Measurements from ENCODE around the gene STAP2.
"Not testable (repeated sequence)": the region's sequence is repeated elsewhere in the genome, so short reads cannot be mapped to it uniquely, and the experiment has no call there.

Gene STAP2

DNA sequence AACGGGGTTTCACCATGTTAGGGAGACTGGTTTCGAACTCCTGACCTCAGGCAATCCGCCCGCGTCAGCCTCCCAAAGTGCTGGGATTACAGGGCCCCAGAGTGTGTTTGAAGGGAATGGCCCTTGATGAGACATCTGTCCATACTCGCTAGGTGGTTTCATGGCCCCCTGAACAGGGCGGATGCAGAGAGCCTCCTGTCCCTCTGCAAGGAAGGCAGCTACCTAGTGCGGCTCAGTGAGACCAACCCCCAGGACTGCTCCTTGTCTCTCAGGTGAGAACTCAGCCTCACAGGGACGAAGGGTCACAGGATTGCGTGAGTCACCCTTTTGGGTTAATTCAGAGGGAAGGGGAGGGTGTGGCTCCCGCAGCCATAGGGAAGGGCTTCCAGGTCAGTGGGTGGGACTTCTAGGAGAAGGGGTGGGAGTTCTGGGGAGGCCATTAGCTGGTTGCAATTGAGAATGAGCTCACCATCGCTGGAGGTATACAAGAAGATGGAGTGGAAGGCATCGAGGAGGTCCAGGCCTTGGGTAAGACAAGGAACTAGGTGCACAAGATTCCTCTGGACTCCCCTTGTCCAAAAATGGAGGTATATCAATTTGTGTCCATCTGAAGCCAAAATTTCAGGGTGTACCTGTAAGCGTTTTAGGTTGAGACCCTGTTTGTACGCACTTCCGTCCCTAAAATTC, 50.4 kb downstream of the STAP2 start:
- Histone ChIP-seq H3K4me3 (ENCODE audit: low read length) (no peak overlapping the region), H3K9me3 (ENCODE audit: control insufficient read depth, low read length) (no peaks in the 10 kb centered on the region), H3K36me3 (ENCODE audit: control insufficient read depth, insufficient read depth, low read length, severe bottlenecking) (no peaks in the 10 kb centered on the region), H3K27me3 (replicated peaks; ENCODE audit: control insufficient read depth, insufficient read depth, low read length) (peaks cover 32% of the 10 kb centered on the region), H3K4me1 (ENCODE audit: control insufficient read depth, insufficient read depth, low read length) (no peaks in the 10 kb centered on the region), H3K9ac (ENCODE audit: low read length) (no peak overlapping the region)
- no peak for DNase-seq (ENCODE audit: low read depth)

DNA sequence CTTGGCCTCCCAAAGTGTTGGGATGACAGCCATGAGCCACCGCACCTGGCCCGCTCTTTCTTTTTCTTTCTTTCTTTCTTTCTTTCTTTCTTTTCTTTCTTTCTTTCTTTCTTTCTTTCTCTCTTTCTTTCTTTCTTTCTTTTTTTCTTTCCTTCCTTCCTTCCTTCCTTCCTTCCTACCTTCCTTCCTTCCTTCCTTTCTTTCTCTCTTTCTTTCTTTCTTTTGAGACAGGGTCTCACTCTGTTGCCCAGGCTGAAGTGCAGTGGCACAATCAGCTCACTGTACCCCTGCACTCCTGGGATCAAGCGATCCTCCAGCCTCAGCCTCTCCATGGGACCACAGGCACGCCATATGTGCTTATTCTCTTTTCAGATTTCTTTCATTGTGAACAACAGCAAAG, 52.5 kb downstream of the STAP2 start:
- not testable (repeated sequence) for H3K4me1 ChIP-seq (ENCODE audit: control insufficient read depth, insufficient read depth, low read length); H3K36me3 ChIP-seq (ENCODE audit: control insufficient read depth, insufficient read depth, low read length, severe bottlenecking); DNase-seq (ENCODE audit: low read depth)

DNA sequence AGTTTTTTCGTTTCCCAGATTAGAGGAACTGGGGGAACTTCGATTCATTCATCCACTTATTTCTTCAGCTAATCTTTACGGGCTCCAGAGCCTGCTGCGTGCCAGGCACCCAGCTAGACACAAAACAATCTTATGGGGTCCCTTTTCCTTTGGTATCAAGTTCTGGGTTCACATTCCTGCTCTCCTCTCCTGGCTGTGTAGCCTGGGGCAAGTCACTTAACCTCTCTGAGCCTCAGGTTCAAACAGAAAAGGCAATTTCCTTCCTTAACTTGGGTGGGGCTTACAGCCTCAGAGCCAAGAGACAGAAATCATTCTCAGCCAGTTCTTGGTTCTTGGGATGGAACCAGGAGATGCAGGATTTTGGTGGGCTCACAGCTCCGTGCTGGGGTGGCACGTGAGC, 53.7 kb downstream of the STAP2 start:
- no peak for DNase-seq (ENCODE audit: low read depth)
- H3K27me3 ChIP-seq (replicated peaks; ENCODE audit: control insufficient read depth, insufficient read depth, low read length) = peaks cover 44% of the 10 kb centered on the region

More for the DNA sequence above, 52.5 kb downstream of the STAP2 start:
- peaks cover 40% of the 10 kb centered on the region for H3K27me3 ChIP-seq (replicated peaks; ENCODE audit: control insufficient read depth, insufficient read depth, low read length)
- not testable (repeated sequence) for H3K9me3 ChIP-seq (ENCODE audit: control insufficient read depth, low read length); H3K4me3 ChIP-seq (ENCODE audit: low read length); H3K9ac ChIP-seq (ENCODE audit: low read length)

DNA sequence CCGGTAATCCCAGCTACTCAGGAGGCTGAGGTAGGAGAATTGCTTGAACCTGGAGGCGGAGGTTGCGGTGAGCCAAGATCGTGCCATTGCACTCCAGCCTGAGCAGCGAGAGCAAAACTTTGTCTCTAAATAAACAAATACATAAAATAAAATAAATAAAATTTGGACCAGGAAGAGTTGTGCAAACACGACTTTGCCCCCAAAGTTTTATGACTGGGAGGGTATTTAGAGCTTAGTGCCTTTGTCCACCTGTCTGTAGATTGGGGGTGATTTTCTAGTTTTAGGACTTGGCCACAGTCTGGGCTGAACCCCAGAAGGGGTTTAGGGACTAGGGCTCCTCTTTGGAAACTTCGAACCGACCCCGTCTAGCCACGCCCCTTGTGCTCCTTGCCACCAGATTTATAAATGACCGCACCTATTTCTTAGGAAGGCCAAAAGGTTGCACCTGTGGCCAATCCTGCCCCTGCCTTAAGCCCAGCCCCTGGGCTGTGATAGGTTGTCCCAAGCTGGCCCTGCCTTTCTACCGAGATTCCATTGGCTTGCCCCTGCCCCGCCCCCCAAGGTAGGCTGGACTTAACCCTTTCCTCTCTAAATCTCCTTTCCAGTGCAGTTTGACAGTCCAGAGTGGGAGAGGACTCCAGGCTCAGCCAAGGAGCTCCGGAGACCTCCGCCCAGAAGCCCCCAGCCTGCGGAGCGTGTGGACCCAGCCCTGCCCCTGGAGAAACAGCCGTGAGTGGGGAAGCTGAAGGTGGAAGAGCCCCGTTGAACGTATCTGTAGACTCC, 54.3 kb downstream of the STAP2 start:
- Histone ChIP-seq H3K9ac (ENCODE audit: low read length) (no peak overlapping the region), H3K27me3 (replicated peaks; ENCODE audit: control insufficient read depth, insufficient read depth, low read length) (peaks cover 48% of the 10 kb centered on the region), H3K4me1 (ENCODE audit: control insufficient read depth, insufficient read depth, low read length) (no peaks in the 10 kb centered on the region), H3K4me3 (ENCODE audit: low read length) (no peak overlapping the region), H3K9me3 (ENCODE audit: control insufficient read depth, low read length) (no peaks in the 10 kb centered on the region), H3K36me3 (ENCODE audit: control insufficient read depth, insufficient read depth, low read length, severe bottlenecking) (no peaks in the 10 kb centered on the region)
- no peak for DNase-seq (ENCODE audit: low read depth)

More for the DNA sequence above, 53.7 kb downstream of the STAP2 start:
- no peaks in the 10 kb centered on the region for H3K36me3 ChIP-seq (ENCODE audit: control insufficient read depth, insufficient read depth, low read length, severe bottlenecking)
- no peaks in the 10 kb centered on the region for H3K9me3 ChIP-seq (ENCODE audit: control insufficient read depth, low read length)
- H3K4me1 ChIP-seq (ENCODE audit: control insufficient read depth, insufficient read depth, low read length) = no peaks in the 10 kb centered on the region
- H3K4me3 ChIP-seq (ENCODE audit: low read length) = no peak overlapping the region
- no peak overlapping the region for H3K9ac ChIP-seq (ENCODE audit: low read length)

DNA sequence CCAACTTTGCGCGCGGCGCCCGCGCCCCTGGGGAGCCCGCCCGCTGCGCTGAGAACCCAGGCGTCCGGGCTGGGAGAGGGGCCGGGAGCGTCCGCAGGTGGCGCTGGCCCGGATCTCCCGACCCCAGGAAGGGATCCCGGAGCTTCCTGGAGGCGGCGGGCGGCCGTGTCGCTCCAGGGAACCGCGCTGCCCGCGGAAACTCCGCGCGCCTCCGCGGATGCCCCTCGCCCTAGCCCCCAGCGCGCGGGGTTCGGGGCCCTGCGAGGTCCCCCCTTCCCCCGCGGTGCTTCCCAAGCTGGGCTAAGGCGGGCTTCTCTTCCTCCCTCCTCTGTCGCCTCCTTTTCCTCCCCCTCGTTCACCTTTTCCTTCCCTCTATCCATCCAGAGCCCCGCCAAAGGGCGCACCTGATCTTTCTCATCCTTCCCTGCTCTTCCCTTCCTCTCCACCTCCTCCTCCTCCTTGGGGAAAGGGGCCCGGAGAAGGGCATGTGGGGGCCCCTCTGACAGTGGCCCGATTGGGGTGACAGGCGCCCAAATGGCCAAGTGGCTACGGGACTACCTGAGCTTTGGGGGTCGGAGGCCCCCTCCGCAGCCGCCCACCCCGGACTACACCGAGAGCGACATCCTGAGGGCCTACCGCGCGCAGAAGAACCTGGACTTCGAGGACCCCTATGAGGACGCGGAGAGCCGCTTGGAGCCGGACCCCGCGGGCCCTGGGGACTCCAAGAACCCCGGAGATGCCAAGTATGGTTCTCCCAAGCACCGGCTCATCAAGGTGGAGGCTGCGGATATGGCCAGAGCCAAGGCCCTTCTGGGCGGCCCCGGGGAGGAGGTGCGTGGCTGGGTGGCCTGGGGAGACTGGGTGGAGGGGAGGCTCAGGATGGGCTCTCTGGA, 58.9 kb downstream of the STAP2 start:
- no peak overlapping the region for H3K9ac ChIP-seq (ENCODE audit: low read length)

DNA sequence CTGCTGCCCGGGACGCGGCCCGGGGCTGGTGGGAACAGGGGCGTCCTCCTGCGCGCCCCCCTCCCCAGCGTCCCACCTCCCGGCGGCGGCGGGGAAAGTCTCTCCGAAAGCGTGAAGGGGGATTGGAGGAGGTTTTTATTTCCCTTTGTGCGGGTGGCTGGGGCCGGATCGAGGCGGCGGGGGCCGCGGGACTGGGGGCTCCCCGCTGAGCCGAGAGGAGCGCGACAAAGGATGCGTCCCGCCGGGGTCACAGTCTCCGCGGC, 59.4 kb downstream of the STAP2 start:
- no peak overlapping the region for H3K9ac ChIP-seq (ENCODE audit: low read length)
- H3K27me3 ChIP-seq (replicated peaks; ENCODE audit: control insufficient read depth, insufficient read depth, low read length) = peaks cover 34% of the 10 kb centered on the region
- no peak for DNase-seq (ENCODE audit: low read depth)
- no peaks in the 10 kb centered on the region for H3K9me3 ChIP-seq (ENCODE audit: control insufficient read depth, low read length)
- no peaks in the 10 kb centered on the region for H3K4me1 ChIP-seq (ENCODE audit: control insufficient read depth, insufficient read depth, low read length)
- no peaks in the 10 kb centered on the region for H3K36me3 ChIP-seq (ENCODE audit: control insufficient read depth, insufficient read depth, low read length, severe bottlenecking)
- H3K4me3 ChIP-seq (ENCODE audit: low read length) = no peak overlapping the region

More for the DNA sequence above, 58.9 kb downstream of the STAP2 start:
- DNase-seq (ENCODE audit: low read depth) = peak; percentile 12
- Histone ChIP-seq H3K4me1 (ENCODE audit: control insufficient read depth, insufficient read depth, low read length) (no peaks in the 10 kb centered on the region), H3K27me3 (replicated peaks; ENCODE audit: control insufficient read depth, insufficient read depth, low read length) (peaks cover 39% of the 10 kb centered on the region), H3K9me3 (ENCODE audit: control insufficient read depth, low read length) (no peaks in the 10 kb centered on the region), H3K4me3 (ENCODE audit: low read length) (no peak overlapping the region), H3K36me3 (ENCODE audit: control insufficient read depth, insufficient read depth, low read length, severe bottlenecking) (no peaks in the 10 kb centered on the region)

DNA sequence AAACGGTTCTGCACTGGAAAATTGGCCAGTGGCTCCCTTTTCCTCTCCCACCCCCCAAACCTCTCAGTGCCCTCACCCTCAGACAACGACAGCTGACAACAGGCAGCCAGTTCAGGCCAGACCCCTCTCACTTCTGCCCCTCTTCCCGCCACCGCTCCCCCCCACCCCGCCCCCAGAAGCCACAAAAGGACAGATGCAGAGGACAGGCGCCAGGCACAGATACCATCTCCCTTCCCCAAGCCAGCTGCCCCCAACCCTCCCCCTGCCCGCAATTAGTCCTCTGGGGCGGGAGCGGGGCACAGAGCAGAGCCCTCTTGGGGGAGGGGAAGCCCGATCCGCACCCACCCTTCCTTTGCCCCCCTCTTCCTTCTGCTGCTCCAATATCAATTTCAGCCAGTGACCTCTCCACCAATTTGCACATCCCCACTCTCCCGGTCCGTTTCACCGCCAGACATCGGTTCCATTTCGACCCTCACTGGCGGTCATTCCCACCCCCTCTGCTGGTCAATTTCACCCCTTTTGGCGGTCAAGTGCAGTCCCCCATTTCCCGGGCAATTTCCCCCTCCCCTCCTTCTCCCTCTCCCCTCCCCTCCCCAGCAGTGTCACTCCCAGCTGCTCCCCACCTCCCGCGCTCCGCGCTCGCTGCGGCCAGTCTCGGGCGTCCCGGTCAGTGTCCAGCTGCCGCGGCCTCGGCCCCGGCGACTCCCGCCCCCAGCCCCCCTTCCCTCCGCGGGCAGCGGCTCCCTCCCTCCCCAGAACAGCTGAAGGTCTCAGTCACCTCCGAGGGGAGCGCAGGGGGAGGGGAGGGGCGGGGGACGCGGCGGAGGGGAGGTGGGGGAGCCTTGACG, 60.0 kb downstream of the STAP2 start, which contains the start of gene SHD:
TSS of gene SHD (plus strand) at position 848 of the 848 bp plus-strand sequence. CDS start 798 bp downstream, outside the sequence.
- Histone ChIP-seq H3K27me3 (replicated peaks; ENCODE audit: control insufficient read depth, insufficient read depth, low read length) (peaks cover 34% of the 10 kb centered on the region), H3K4me1 (ENCODE audit: control insufficient read depth, insufficient read depth, low read length) (no peaks in the 10 kb centered on the region), H3K9me3 (ENCODE audit: control insufficient read depth, low read length) (no peaks in the 10 kb centered on the region), H3K36me3 (ENCODE audit: control insufficient read depth, insufficient read depth, low read length, severe bottlenecking) (no peaks in the 10 kb centered on the region), H3K9ac (ENCODE audit: low read length) (no peak within 1 kb of the TSS), H3K4me3 (ENCODE audit: low read length) (no peak within 1 kb of the TSS)
- peak; percentile 22 for DNase-seq (ENCODE audit: low read depth)

DNA sequence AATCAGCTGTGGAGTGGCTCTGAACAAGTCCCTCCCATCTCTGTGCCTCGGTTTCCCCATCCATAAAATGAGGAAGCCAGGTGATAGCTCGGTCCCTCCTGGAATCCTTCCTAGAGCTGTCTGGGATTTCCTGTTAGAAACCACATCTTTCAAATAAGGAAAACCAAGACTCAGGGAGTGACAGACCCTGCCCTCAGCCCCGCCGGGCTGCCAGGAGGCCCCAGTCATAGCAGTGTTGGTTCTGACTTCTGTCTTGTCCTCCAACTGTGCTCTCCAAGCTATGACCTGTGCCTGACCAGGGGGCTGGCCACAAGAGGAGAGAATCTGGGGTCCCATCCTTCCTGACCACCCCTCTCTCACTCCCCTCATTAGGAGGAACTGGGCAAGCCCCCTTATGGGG, 60.6 kb downstream of the STAP2 start:
- H3K9ac ChIP-seq (ENCODE audit: low read length) = no peak overlapping the region
- no peak for DNase-seq (ENCODE audit: low read depth)
- no peak overlapping the region for H3K4me3 ChIP-seq (ENCODE audit: low read length)
- no peaks in the 10 kb centered on the region for H3K9me3 ChIP-seq (ENCODE audit: control insufficient read depth, low read length)
- H3K4me1 ChIP-seq (ENCODE audit: control insufficient read depth, insufficient read depth, low read length) = no peaks in the 10 kb centered on the region
- H3K36me3 ChIP-seq (ENCODE audit: control insufficient read depth, insufficient read depth, low read length, severe bottlenecking) = no peaks in the 10 kb centered on the region
- H3K27me3 ChIP-seq (replicated peaks; ENCODE audit: control insufficient read depth, insufficient read depth, low read length) = peaks cover 30% of the 10 kb centered on the region

DNA sequence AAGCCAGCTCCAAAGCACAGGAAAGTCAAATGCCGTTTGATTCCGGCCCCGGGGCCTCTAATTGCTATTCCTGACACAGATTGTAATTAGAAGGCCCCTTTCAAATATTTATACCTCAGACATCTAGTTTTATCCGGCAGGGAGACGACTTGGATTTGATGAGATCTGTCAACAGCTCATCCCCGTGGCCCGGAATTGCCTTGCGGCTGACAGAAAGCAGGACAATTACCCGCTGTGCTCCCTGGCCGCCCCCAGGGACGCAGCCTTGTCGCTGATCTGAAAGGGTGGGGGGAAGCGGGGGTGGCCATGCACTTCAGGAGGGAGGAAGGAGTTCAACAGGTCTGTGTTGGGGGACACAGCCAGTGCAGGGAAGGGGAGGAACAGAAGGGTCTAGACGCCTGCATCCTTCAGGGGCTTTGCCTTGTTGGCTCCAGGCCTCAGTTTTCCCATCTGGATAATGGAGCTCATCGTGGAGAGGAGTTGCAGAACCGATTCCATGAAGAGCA, 61.4 kb downstream of the STAP2 start:
- Histone ChIP-seq H3K4me3 (ENCODE audit: low read length) (no peak overlapping the region), H3K27me3 (replicated peaks; ENCODE audit: control insufficient read depth, insufficient read depth, low read length) (peaks cover 26% of the 10 kb centered on the region), H3K4me1 (ENCODE audit: control insufficient read depth, insufficient read depth, low read length) (no peaks in the 10 kb centered on the region), H3K9ac (ENCODE audit: low read length) (no peak overlapping the region), H3K9me3 (ENCODE audit: control insufficient read depth, low read length) (no peaks in the 10 kb centered on the region), H3K36me3 (ENCODE audit: control insufficient read depth, insufficient read depth, low read length, severe bottlenecking) (no peaks in the 10 kb centered on the region)
- DNase-seq (ENCODE audit: low read depth) = no peak

DNA sequence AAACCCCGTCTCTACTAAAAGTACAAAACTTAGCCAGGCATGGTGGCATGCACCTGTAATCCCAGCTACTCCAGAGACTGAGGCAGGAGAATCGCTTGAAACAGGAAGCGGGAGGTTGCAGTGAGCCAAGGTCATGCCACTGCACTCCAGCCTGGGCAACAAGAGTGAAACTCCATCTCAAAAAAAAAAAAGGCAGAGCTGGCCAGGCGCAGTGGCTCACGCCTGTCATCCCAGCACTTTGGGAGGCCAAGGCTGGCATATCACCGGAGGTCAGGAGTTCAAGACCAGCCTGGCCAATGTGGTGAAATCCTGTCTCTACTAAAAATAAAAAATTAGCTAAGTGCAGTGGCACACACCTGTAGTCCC, 64.3 kb downstream of the STAP2 start:
- H3K4me1 ChIP-seq (ENCODE audit: control insufficient read depth, insufficient read depth, low read length); H3K4me3 ChIP-seq (ENCODE audit: low read length); H3K36me3 ChIP-seq (ENCODE audit: control insufficient read depth, insufficient read depth, low read length, severe bottlenecking); H3K9ac ChIP-seq (ENCODE audit: low read length); DNase-seq (ENCODE audit: low read depth); H3K9me3 ChIP-seq (ENCODE audit: control insufficient read depth, low read length): not testable (repeated sequence)
- peaks cover 11% of the 10 kb centered on the region for H3K27me3 ChIP-seq (replicated peaks; ENCODE audit: control insufficient read depth, insufficient read depth, low read length)
